ENCODE measurements around the gene WFS1. TPM values are rescaled to one million over a fixed set of nuclear protein-coding genes. Genes with fewer than 3 reads are reported as not detected.

Gene WFS1
- total RNA-seq, 1 donor from 2014 or later = 91.8 TPM

DNA sequence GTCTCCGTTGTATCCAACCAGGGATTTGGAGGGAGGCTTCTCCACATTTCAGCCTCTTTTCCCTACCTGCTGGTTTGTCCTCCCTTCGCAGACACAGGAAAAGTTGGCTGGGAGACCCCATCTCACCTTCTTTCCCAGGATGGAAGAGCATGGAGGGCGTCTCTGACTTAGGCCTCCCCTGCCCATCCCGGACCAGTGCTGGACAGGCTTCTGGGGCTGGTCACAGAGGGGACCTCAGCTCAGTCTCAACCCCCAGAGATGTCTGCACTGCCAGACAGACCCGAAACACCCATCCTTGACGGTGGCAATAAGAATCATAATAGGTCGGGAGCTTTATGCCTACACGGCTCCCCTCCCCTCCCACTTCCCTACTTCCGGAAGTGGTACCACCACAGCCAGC lies 1.6 kb downstream of the WFS1 start:
- TF ChIP-seq POLR2A (IDR thresholded peaks at IDR 0.05) (no peak), CTCF (IDR thresholded peaks at IDR 0.05) (no peak), POLR2AphosphoS5 (IDR thresholded peaks at IDR 0.05; ENCODE audit: insufficient read depth in 1 of 2, low read depth in 1 of 2) (no peak)
- Histone ChIP-seq H3K9me3 (no peaks in the 10 kb centered on the region), H3K27ac (peak overlapping the region; percentile 75), H3K4me3 (peak overlapping the region; percentile 94 to 97), H3K27me3 (no peaks in the 10 kb centered on the region), H3K36me3 (no peaks in the 10 kb centered on the region), H3K4me1 (peaks cover 64% of the 10 kb centered on the region)
- no peak for DNase-seq (ENCODE audit: extremely low spot score in 2 of 2)
- intact Hi-C loops (cut with DNase I) = no loop called here

DNA sequence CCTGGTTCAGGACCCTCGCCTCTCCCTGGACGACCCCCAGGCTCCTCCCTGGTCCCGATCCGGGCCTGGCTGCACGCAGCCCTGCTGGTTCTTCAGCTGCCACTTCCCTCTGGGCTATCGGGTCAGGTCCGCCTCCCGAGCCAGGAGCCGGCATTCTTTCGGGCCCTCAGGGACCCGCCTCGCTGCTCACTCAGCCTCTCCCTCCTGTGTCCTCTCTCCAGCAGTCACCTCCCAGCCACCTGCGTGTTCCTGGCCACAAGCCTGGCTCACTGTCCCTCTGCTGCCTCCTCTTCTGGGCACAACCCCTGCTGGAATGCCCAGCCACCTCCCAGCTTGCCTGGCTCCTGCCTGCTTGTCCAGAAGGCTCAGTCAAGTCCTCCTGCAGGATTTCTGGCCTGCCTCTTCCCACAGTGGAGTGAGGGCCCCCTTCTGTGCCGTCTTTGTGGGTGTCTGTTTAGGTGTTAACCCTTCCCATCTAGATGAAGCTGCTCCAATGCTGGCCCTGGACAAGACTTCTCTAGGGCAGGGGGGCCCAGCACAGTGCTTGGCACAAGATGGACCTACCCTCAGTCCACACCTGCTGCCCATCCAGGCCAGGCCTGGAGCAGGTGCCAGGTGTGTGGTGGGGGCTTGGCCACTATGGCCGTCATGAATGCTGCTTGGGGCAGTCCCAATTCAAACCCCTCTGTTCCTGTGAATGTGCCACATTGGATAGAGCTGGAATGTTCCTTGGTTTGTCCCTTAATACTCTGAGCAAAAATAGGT lies 2.2 kb downstream of the WFS1 start:
- Histone ChIP-seq H3K9me3 (no peaks in the 10 kb centered on the region), H3K4me3 (peak overlapping the region; percentile 94 to 97), H3K27me3 (no peaks in the 10 kb centered on the region), H3K36me3 (no peaks in the 10 kb centered on the region), H3K27ac (peak overlapping the region; percentile 75), H3K4me1 (peaks cover 70% of the 10 kb centered on the region)
- no peak for DNase-seq (ENCODE audit: extremely low spot score in 2 of 2)
- intact Hi-C loops (cut with DNase I) = no loop called here
- no peak for TF ChIP-seq POLR2A (IDR thresholded peaks at IDR 0.05)
- peak in 1 of 2 donors; percentile 41 for TF ChIP-seq POLR2AphosphoS5 (IDR thresholded peaks at IDR 0.05; ENCODE audit: insufficient read depth in 1 of 2, low read depth in 1 of 2)

GRCh38 chr4:6272863-6273660 lies 3.4 kb downstream of the WFS1 start:
- Histone ChIP-seq H3K4me1 (peaks cover 82% of the 10 kb centered on the region), H3K36me3 (peaks cover 0 to 5% of the 10 kb centered on the region in 2 donors), H3K9me3 (no peaks in the 10 kb centered on the region), H3K27ac (peak overlapping the region; percentile 75), H3K27me3 (no peaks in the 10 kb centered on the region), H3K4me3 (peak overlapping the region in 1 of 2 donors; percentile 26)
- DNase-seq (ENCODE audit: extremely low spot score in 2 of 2) = no peak
- TF ChIP-seq POLR2AphosphoS5 (IDR thresholded peaks at IDR 0.05; ENCODE audit: insufficient read depth in 1 of 2, low read depth in 1 of 2) (peak; percentile 33 to 49), POLR2A (IDR thresholded peaks at IDR 0.05) (no peak)
- intact Hi-C loops (cut with DNase I) = no loop called here

DNA sequence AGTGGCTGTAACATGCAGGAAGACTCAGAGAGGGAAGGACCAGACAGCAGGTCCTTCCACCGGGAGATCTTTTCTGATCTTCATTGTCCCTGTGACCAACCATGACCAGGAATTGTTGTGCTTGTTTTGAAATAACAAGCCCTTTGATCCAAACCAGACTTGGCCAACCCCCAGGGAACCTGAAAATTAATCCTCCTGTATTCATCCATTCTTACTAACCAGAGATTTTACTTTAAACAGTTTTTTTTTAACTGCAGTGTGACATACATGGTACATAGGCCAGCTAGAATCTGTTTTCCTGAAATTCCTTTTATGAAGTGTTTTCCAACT lies 4.0 kb downstream of the WFS1 start:
- H3K27me3 ChIP-seq = no peaks in the 10 kb centered on the region
- intact Hi-C loops (cut with DNase I) = no loop called here
- H3K27ac ChIP-seq = peak overlapping the region; percentile 75
- peaks cover 88% of the 10 kb centered on the region for H3K4me1 ChIP-seq
- H3K9me3 ChIP-seq = no peaks in the 10 kb centered on the region
- TF ChIP-seq CTCF (IDR thresholded peaks at IDR 0.05) (no peak), POLR2AphosphoS5 (IDR thresholded peaks at IDR 0.05; ENCODE audit: insufficient read depth in 1 of 2, low read depth in 1 of 2) (no peak), POLR2A (IDR thresholded peaks at IDR 0.05) (no peak)
- peak overlapping the region in 1 of 2 donors; percentile 26 for H3K4me3 ChIP-seq
- DNase-seq (ENCODE audit: extremely low spot score in 2 of 2) = no peak
- peaks cover 0 to 5% of the 10 kb centered on the region in 2 donors for H3K36me3 ChIP-seq

- Histone ChIP-seq H3K4me1 (peaks cover 98% of the 10 kb centered on the region), H3K4me3 (no peak overlapping the region), H3K9me3 (no peaks in the 10 kb centered on the region), H3K27me3 (no peaks in the 10 kb centered on the region), H3K27ac (peak overlapping the region; percentile 73), H3K36me3 (peaks cover 0 to 5% of the 10 kb centered on the region in 2 donors)
- intact Hi-C loops (cut with DNase I) = no loop called here
- no peak for TF ChIP-seq POLR2AphosphoS5 (IDR thresholded peaks at IDR 0.05; ENCODE audit: insufficient read depth in 1 of 2, low read depth in 1 of 2)
- TF ChIP-seq CTCF (IDR thresholded peaks at IDR 0.05) = no peak
- TF ChIP-seq POLR2A (IDR thresholded peaks at IDR 0.05) = no peak
- no peak for DNase-seq (ENCODE audit: extremely low spot score in 2 of 2)
Observed at GRCh38 chr4:6275351-6275750, 5.7 kb downstream of the WFS1 start.
